ENCODE measurements around the gene INTS7. TPM values are rescaled to one million over a fixed set of nuclear protein-coding genes. Genes with fewer than 3 reads are reported as not detected.

INTS7 gene
- total and polyA plus RNA-seq, 2 of the 4 experiments (the other 2 are of a cell fraction), result 8.3 to 24.9 TPM

DNA sequence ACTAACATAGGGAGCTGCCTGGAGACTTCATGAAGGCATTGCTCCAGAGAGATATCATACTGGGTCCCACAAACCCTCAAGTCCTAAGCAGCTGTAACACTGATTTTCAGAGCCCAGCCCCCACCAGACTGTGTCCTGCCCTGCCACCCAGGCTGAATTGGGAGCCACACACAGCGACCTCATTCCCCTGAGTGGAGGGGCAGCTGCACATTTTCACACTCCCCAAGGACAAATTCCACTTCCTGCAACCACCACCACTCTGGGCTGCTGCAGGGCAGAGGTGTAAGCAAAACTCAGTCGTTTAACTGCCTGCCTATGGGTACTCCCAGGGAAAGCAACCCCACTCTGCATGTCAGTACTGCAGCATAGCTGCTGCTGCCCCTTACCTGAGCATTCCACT is 20.0 kb upstream of the INTS7 start:
- Histone ChIP-seq H3K79me1 (ENCODE audit: low read depth in 1 of 2, low read length in 2 of 2) (peaks cover 0 to 6% of the 10 kb centered on the region in 2 experiments; a peak in 2 of 4 replicates), H2BK20ac (ENCODE audit: low read depth, low read length) (no peak overlapping the region), H3K4ac (ENCODE audit: low read depth, low read length) (no peak overlapping the region), H3K27ac (ENCODE audit: insufficient read depth, low read length) (no peak overlapping the region), H3K14ac (replicated peaks; ENCODE audit: low read depth, low read length) (no peak overlapping the region), H2AK5ac (ENCODE audit: low read depth, low read length) (no peak overlapping the region), H3K4me1 (ENCODE audit: control insufficient read depth, insufficient read depth, low read length) (no peaks in the 10 kb centered on the region), H3K56ac (ENCODE audit: extremely low read depth, insufficient read depth, low read length) (no peak overlapping the region), H3K4me3 (ENCODE audit: insufficient read depth, low read depth, low read length) (no peak overlapping the region), H4K91ac (ENCODE audit: insufficient read depth, low read depth, low read length) (no peak overlapping the region), H2AK9ac (replicated peaks; ENCODE audit: low read depth, low read length, poor library complexity) (no peak overlapping the region), H3K9ac (ENCODE audit: low read depth, low read length) (no peak overlapping the region), H2BK15ac (ENCODE audit: low read depth, low read length) (no peak overlapping the region), H4K5ac (ENCODE audit: low read depth, low read length) (no peak overlapping the region), H3K27me3 (ENCODE audit: control insufficient read depth, insufficient read depth, low read length) (no peaks in the 10 kb centered on the region), H2BK120ac (ENCODE audit: low read depth, low read length) (no peak overlapping the region), H3K4me2 (ENCODE audit: low read depth, low read length) (no peak overlapping the region), H2AFZ (replicated peaks; ENCODE audit: low read length, poor library complexity) (no peak overlapping the region), H3K18ac (ENCODE audit: low read depth, low read length) (no peak overlapping the region), H4K20me1 (ENCODE audit: insufficient read depth, low read length) (no peaks in the 10 kb centered on the region), H3K9me3 (ENCODE audit: control insufficient read depth, insufficient read depth, low read length) (no peaks in the 10 kb centered on the region), H3K23ac (ENCODE audit: low read depth, low read length) (no peak overlapping the region), H4K8ac (ENCODE audit: low read depth in 2 of 2, low read length in 2 of 2) (no peak overlapping the region), H3K9me1 (ENCODE audit: insufficient read depth, low read length) (no peaks in the 10 kb centered on the region), H3K36me3 (ENCODE audit: control insufficient read depth, insufficient read depth, low read length) (peaks cover 2% of the 10 kb centered on the region; the same call in 1 of the 2 replicates), H2BK5ac (ENCODE audit: low read depth, low read length, poor library complexity, severe bottlenecking) (no peak overlapping the region)
- CTCF ChIA-PET, result no interaction called here
- BruUV-seq (replicated peaks), result no TSS peak
- POLR2A ChIA-PET (ENCODE audit: unreplicated experiment), result no interaction called here
- dilution Hi-C loops (cut with HindIII; ENCODE audit: low sequenced_read_pairs, unreplicated experiment) (no loop called here), in situ Hi-C loops (cut with MboI; ENCODE audit: low sequenced_read_pairs) (no loop called here), intact Hi-C loops (cut with micrococcal nuclease) (no loop called here)
- TF ChIP-seq, protein P1, sequence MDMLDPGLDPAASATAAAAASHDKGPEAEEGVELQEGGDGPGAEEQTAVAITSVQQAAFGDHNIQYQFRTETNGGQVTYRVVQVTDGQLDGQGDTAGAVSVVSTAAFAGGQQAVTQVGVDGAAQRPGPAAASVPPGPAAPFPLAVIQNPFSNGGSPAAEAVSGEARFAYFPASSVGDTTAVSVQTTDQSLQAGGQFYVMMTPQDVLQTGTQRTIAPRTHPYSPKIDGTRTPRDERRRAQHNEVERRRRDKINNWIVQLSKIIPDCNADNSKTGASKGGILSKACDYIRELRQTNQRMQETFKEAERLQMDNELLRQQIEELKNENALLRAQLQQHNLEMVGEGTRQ (IDR thresholded peaks at IDR 0.05; ENCODE audit: low read depth, low read length), result no peak
- TF ChIP-seq SMC3 (IDR thresholded peaks at IDR 0.05; ENCODE audit: low read depth, low read length), result no peak
- TF ChIP-seq RCOR1 (IDR thresholded peaks at IDR 0.05; ENCODE audit: insufficient replicate concordance, low read length), result no peak
- TF ChIP-seq FOS (IDR thresholded peaks at IDR 0.05; ENCODE audit: low read depth, low read length), result no peak
- DNase-seq, result no peak
- WGBS, 2 experiments (ENCODE audit: extremely low coverage in 2 of 2, insufficient read length in 1 of 2), result 80% methylated on average over 1 of the region's 2 CpGs; no CpG with 5 or more reads in 1 of the 2 experiments
- ATAC-seq (ENCODE audit: low read depth), result no peak

Measured in IMR-90 (cell line).